HepG2 (cell line): ENCODE data around the gene MDM4. TPM values are rescaled to one million over a fixed set of nuclear protein-coding genes. Genes with fewer than 3 reads are reported as not detected.

ENCODE experiments used
- ATAC-seq: fragments of 200-7000 bp; cut with Tn5 transposase; 3 replicates; pipeline ENCODE4 v1.9.1; 2020; ENCODE audit warnings: mild to moderate bottlenecking, moderate library complexity
- BruUV-seq: library from RNA; stranded (reverse); fragments of 400-500 nt; replicated peaks from 2 replicates; lab custom pipeline; 2021; lab: Mats Ljungman, UMichigan
- CTCF ChIA-PET: fragments of 300-600 bp; formaldehyde crosslinking; extraction: SDS; loops from one replicate; lab custom pipeline; 2021; ENCODE audit warnings: low total read pairs, inconsistent platforms, low intra/inter-chr PET ratio; lab: Yijun Ruan, JAX
- POLR2A ChIA-PET: fragments of 350-600 bp; sonication (Branson Sonifier 250); formaldehyde crosslinking; loops from one replicate; lab custom pipeline; 2020; ENCODE audit warnings: antibody characterized with exemption, inconsistent platforms; lab: Yijun Ruan, JAX
- DNase-seq: peaks from one replicate; pipeline ENCODE4 v3.0.0-alpha.2; 2015; ENCODE audit warnings: low spot score
- FAIRE-seq: peaks from 3 replicates; lab custom pipeline; 2011; peaks lifted over from hg19 to GRCh38; lab: Jason Lieb, UNC
- H2AFZ ChIP-seq: one replicate; pipeline ENCODE4 v1.6.1; 2011; ENCODE audit warnings: low read length, inconsistent platforms
- H3K27ac ChIP-seq: fragments of 300-600 bp; 3 replicates; pipeline ENCODE4 v1.8.0; 2011; ENCODE audit warnings: mixed run types, mild to moderate bottlenecking, mixed read lengths, low read length, inconsistent platforms; ENCODE audit not compliant: insufficient read depth; ENCODE audit errors: extremely low read length
- H3K27me3 ChIP-seq, 2 experiments: fragments of 200-600 bp in 1 of 2; 2 replicates in 1 of 2; 3 replicates in 1 of 2; pipeline versions ENCODE4 v1.6.0 to v1.8.0; 2011; ENCODE audit warnings: low read length in 2 of 2, mild to moderate bottlenecking in 2 of 2, moderate library complexity in 2 of 2, inconsistent platforms in 1 of 2; ENCODE audit not compliant: insufficient read depth in 2 of 2, control insufficient read depth in 1 of 2
- H3K36me3 ChIP-seq, 2 experiments: fragments of 200-600 bp in 1 of 2; replicated peaks in 1 of 2; 2 replicates in 1 of 2; 3 replicates in 1 of 2; pipeline versions ENCODE4 v1.5.1 to v1.8.0; 2011; ENCODE audit warnings: low read length in 2 of 2, inconsistent platforms in 1 of 2; ENCODE audit not compliant: insufficient read depth in 2 of 2, control insufficient read depth in 1 of 2
- H3K4me1 ChIP-seq: 2 replicates; pipeline ENCODE4 v1.5.1; 2012; ENCODE audit warnings: low read length, inconsistent platforms; ENCODE audit not compliant: insufficient read depth
- H3K4me2 ChIP-seq: 2 replicates; pipeline ENCODE4 v1.6.0; 2011; ENCODE audit warnings: low read depth, low read length, inconsistent platforms
- H3K4me3 ChIP-seq, 3 experiments: fragments of 200-600 bp in 1 of 3; sonication (generic), shearing (Covaris generic) in 1 of 3; replicated peaks in 1 of 3; 2 replicates each; pipeline ENCODE4 v1.5.1; 2011 to 2016; ENCODE audit warnings: low read length in 3 of 3, inconsistent platforms in 2 of 3, low read depth in 2 of 3, mild to moderate bottlenecking in 2 of 3, control low read depth in 1 of 3, mixed read lengths in 1 of 3; ENCODE audit not compliant: insufficient read depth in 1 of 3
- H3K79me2 ChIP-seq: one replicate; pipeline ENCODE4 v1.6.1; 2011; ENCODE audit warnings: low read length, inconsistent platforms; ENCODE audit not compliant: insufficient read depth
- H3K9ac ChIP-seq: 2 replicates; pipeline ENCODE4 v1.6.0; 2011; ENCODE audit warnings: mild to moderate bottlenecking, low read depth, low read length, inconsistent platforms; ENCODE audit not compliant: insufficient read depth
- H3K9me3 ChIP-seq: 2 replicates; pipeline ENCODE4 v1.5.1; 2012; ENCODE audit warnings: mild to moderate bottlenecking, low read length
- H4K20me1 ChIP-seq: 2 replicates; pipeline ENCODE4 v1.6.0; 2011; ENCODE audit warnings: inconsistent platforms, mild to moderate bottlenecking, low read length, moderate library complexity; ENCODE audit not compliant: insufficient read depth
- GTF3A ChIP-seq: sonication (generic); formaldehyde crosslinking; conservative IDR thresholded peaks from 2 replicates; pipeline ENCODE4 v1.4.0; 2020; ENCODE audit warnings: mild to moderate bottlenecking, missing genetic modification reagents
- MEIS1 ChIP-seq: sonication (generic); formaldehyde crosslinking; IDR thresholded peaks from 2 replicates; pipeline ENCODE4 v1.9.0; 2021; ENCODE audit warnings: mild to moderate bottlenecking, missing genetic modification reagents, moderate library complexity, borderline replicate concordance
- PRPF4 ChIP-seq: fragments of 200-400 bp; formaldehyde crosslinking; IDR thresholded peaks from 2 replicates; pipeline ENCODE4 v1.6.1; 2016; ENCODE audit warnings: low read length, low read depth; ENCODE audit not compliant: poor library complexity, severe bottlenecking
- TAF15 ChIP-seq: fragments of 200-400 bp; formaldehyde crosslinking; IDR thresholded peaks from one replicate; pipeline ENCODE4 v1.6.1; 2018; ENCODE audit warnings: mild to moderate bottlenecking, low read depth, low read length; ENCODE audit not compliant: poor library complexity, severe bottlenecking
- ZNF354B ChIP-seq: sonication (generic); formaldehyde crosslinking; IDR thresholded peaks from 2 replicates; pipeline ENCODE4 v1.8.0; 2022; ENCODE audit warnings: mild to moderate bottlenecking, missing genetic modification reagents
- ZXDC ChIP-seq: sonication (generic); formaldehyde crosslinking; IDR thresholded peaks from 2 replicates; pipeline ENCODE4 v1.5.0; 2020; ENCODE audit warnings: mild to moderate bottlenecking, missing genetic modification reagents
- WGBS: methylation state at CpG from one replicate; pipeline ENCODE4 v1.1.6; 2017; ENCODE audit warnings: low lambda C conversion rate; 5-methylcytosine and 5-hydroxymethylcytosine counted together
- in situ Hi-C: cut with HindIII; loops from 2 replicates; pipeline ENCODE4 v1.10.0; 2017; ENCODE audit warnings: low pct_unique_long_range_greater_than_20kb; ENCODE audit not compliant: extremely low pct_ligation_motif_present
- intact Hi-C: fragments of 100-400 bp; cut with micrococcal nuclease; formaldehyde crosslinking; loops from one replicate; pipeline ENCODE4 v1.10.0; 2022; ENCODE audit not compliant: unreplicated experiment
- polyA plus RNA-seq, 8 experiments: library from polyadenylated mRNA; depleted of rRNA in 3 of 8; stranded (reverse) in 7 of 8; unstranded in 1 of 8; fragments of >200 nt; fragmentation: Illumina TruSeq in 4 of 8; extraction: Trizol in 4 of 8; gene quantifications; 2 replicates each; pipeline versions ENCODE4 v1.2.1 to v1.2.3, GENCODE V29; 2011 to 2016; ENCODE audit warnings: low read depth in 4 of 8, missing spikeins in 1 of 8, mixed read lengths in 1 of 8; ENCODE audit not compliant: insufficient read depth in 1 of 8
- total RNA-seq, 5 experiments: library from RNA; depleted of rRNA; stranded (reverse); fragments of >200 nt; fragmentation: Illumina TruSeq; extraction: Trizol; gene quantifications; 2 replicates each; pipeline ENCODE4 v1.2.3, GENCODE V29; 2016; ENCODE audit warnings: low read depth in 1 of 5
- TF ChIP-seq, protein P1 (sequence below): sonication (generic); formaldehyde crosslinking; IDR thresholded peaks from 2 replicates; pipeline ENCODE4 v1.5.0; 2020; ENCODE audit warnings: missing genetic modification reagents
- TF ChIP-seq, protein P2 (sequence below), 2 experiments: sonication (generic) in 1 of 2; formaldehyde crosslinking in 1 of 2; IDR thresholded peaks; 2 replicates each; pipeline versions ENCODE4 v1.4.0 to v1.6.1; 2018 to 2020; ENCODE audit warnings: missing genetic modification reagents in 2 of 2, borderline replicate concordance in 1 of 2, low read depth in 1 of 2, mild to moderate bottlenecking in 1 of 2, missing biosample characterization in 1 of 2

The MDM4 gene
- total and polyA plus RNA-seq, 2 of the 13 experiments (the other 11 are each of a cell fraction or from before 2014, with no cell fraction given): 14.9 to 19.0 TPM

DNA sequence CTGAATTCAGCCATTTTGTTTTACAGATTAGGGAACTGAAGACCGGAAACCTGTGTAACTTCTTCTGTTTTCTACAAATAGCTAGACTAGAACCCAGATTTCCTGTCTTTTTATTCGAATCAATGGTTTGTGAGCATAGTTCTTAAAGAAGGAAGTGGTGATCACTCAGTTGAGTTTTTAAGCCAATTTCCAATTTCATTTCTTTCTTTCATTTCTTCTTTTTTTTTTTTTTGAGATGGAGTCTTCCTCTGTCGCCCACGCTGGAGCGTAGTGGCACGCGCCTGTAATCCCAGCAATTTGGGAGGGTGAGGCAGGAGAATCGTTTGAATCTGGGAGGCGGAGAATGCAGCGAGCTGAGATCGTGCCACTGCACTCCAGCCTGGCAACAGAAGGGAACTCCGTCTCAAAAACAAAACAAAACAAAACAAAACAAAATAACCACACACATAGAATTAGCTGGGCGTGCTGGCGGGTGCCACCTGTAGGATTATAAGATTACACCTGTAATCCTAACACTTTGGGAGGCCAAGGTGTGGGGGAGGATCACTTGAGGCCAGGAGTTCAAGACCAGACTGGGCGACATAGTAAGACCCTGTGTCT, 3.0 kb upstream of the MDM4 start (continued):
- TF ChIP-seq ZXDC (CRISPR knock-in tag): no peak
- TF ChIP-seq, protein P1, sequence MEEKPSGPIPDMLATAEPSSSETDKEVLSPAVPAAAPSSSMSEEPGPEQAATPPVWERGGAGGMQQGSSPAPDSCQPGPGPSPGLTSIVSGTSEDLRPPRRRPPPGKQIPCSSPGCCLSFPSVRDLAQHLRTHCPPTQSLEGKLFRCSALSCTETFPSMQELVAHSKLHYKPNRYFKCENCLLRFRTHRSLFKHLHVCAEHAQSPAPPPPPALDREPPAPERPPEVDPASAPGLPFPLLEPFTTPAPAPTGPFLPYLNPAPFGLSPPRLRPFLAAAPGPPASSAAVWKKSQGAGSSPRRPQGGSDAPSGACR (CRISPR knock-in tag): no peak

- ATAC-seq (no peak), DNase-seq (no peak), FAIRE-seq (no peak)
- TF ChIP-seq, protein P2, sequence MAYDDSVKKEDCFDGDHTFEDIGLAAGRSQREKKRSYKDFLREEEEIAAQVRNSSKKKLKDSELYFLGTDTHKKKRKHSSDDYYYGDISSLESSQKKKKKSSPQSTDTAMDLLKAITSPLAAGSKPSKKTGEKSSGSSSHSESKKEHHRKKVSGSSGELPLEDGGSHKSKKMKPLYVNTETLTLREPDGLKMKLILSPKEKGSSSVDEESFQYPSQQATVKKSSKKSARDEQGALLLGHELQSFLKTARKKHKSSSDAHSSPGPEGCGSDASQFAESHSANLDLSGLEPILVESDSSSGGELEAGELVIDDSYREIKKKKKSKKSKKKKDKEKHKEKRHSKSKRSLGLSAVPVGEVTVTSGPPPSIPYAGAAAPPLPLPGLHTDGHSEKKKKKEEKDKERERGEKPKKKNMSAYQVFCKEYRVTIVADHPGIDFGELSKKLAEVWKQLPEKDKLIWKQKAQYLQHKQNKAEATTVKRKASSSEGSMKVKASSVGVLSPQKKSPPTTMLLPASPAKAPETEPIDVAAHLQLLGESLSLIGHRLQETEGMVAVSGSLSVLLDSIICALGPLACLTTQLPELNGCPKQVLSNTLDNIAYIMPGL (CRISPR knock-in tag; IDR thresholded peaks at IDR 0.05; ENCODE audit: borderline replicate concordance in 1 of 2, low read depth in 1 of 2): no peak
- TF ChIP-seq ZNF354B (CRISPR knock-in tag): no peak
- no peak for TF ChIP-seq MEIS1 (CRISPR knock-in tag)
- TF ChIP-seq GTF3A (CRISPR knock-in tag): no peak
- no peak for TF ChIP-seq PRPF4
- TF ChIP-seq TAF15: no peak
- H3K4me3 ChIP-seq: no peak overlapping the region
- H3K9ac ChIP-seq: no peak overlapping the region
- H3K36me3 ChIP-seq: peaks cover 0 to 9% of the 10 kb centered on the region in 2 experiments; a peak in 1 of 5 replicates
- ChIA-PET POLR2A (interaction anchor here (2.5 to 4.4 kb wide), 2 partner anchors 9 to 21 kb away, joined by 21 to 103 read pairs; partner anchors contain the start of gene PIK3C2B), CTCF (no interaction called here)
- H3K79me2 ChIP-seq: peaks cover 35% of the 10 kb centered on the region
- no peak overlapping the region for H3K27ac ChIP-seq
- peaks cover 29% of the 10 kb centered on the region for H3K4me1 ChIP-seq
- 38% methylated on average over 2 of the region's 2 CpGs for WGBS
- intact Hi-C loops (no loop called here), in situ Hi-C loops (no loop called here)
- BruUV-seq: no TSS peak
- no peak overlapping the region for H3K4me2 ChIP-seq
- H4K20me1 ChIP-seq: no peaks in the 10 kb centered on the region
- no peaks in the 10 kb centered on the region for H3K9me3 ChIP-seq
- H3K27me3 ChIP-seq: no peaks in the 10 kb centered on the region; a peak in 1 of 5 replicates
- no peak overlapping the region for H2AFZ ChIP-seq
Measured at GRCh38 chr1:204514828-204515227, 1.4 kb upstream of the MDM4 start.
